OCI-M2 (cell line): ENCODE measurements around the gene C1orf21.

Experiments used
- DNase-seq: peaks from one replicate; lab custom pipeline; 2025; ENCODE audit not compliant: unreplicated experiment; lab: John Stamatoyannopoulos, UW

Gene C1orf21

GRCh38 chr1:184443624-184444023 lies 56.8 kb downstream of the C1orf21 start:
- no peak for DNase-seq

GRCh38 chr1:184445997-184446396 lies 59.2 kb downstream of the C1orf21 start:
- DNase-seq, result no peak

GRCh38 chr1:184447651-184448185 lies 60.9 kb downstream of the C1orf21 start:
- no peak for DNase-seq

GRCh38 chr1:184449916-184450315 lies 63.1 kb downstream of the C1orf21 start:
- no peak for DNase-seq

- DNase-seq, result no peak
Observed at GRCh38 chr1:184455786-184456185, 69.0 kb downstream of the C1orf21 start.

GRCh38 chr1:184456189-184456588 lies 69.4 kb downstream of the C1orf21 start:
- DNase-seq, result no peak

GRCh38 chr1:184457500-184457899 lies 70.7 kb downstream of the C1orf21 start:
- DNase-seq, result no peak

- DNase-seq, result no peak
Observed at GRCh38 chr1:184461321-184461720, 74.5 kb downstream of the C1orf21 start.

GRCh38 chr1:184462155-184462554 lies 75.3 kb downstream of the C1orf21 start:
- DNase-seq, result no peak

GRCh38 chr1:184462990-184463389 lies 76.2 kb downstream of the C1orf21 start:
- no peak for DNase-seq

GRCh38 chr1:184463680-184464079 lies 76.9 kb downstream of the C1orf21 start:
- DNase-seq, result no peak

GRCh38 chr1:184464757-184465156 lies 77.9 kb downstream of the C1orf21 start:
- no peak for DNase-seq

- DNase-seq, result no peak
Observed at GRCh38 chr1:184465489-184466146, 78.8 kb downstream of the C1orf21 start.

- DNase-seq, result no peak
Observed at GRCh38 chr1:184467295-184467694, 80.5 kb downstream of the C1orf21 start.

GRCh38 chr1:184469396-184469795 lies 82.6 kb downstream of the C1orf21 start:
- DNase-seq, result no peak

- no peak for DNase-seq
Observed at GRCh38 chr1:184471686-184472085, 84.9 kb downstream of the C1orf21 start.

- DNase-seq, result no peak
Observed at GRCh38 chr1:184472136-184472535, 85.3 kb downstream of the C1orf21 start.

GRCh38 chr1:184473176-184473966 lies 86.5 kb downstream of the C1orf21 start:
- DNase-seq, result no peak

- no peak for DNase-seq
Observed at GRCh38 chr1:184476187-184476586, 89.4 kb downstream of the C1orf21 start.

- no peak for DNase-seq
Observed at GRCh38 chr1:184479435-184480167, 92.8 kb downstream of the C1orf21 start.

- DNase-seq, result no peak
Observed at GRCh38 chr1:184480736-184481135, 93.9 kb downstream of the C1orf21 start.

- no peak for DNase-seq
Observed at GRCh38 chr1:184482136-184482535, 95.3 kb downstream of the C1orf21 start.
